Stromal cell of bone marrow (primary cell): ENCODE measurements around the gene BAX.

Experiments
- DNase-seq: peaks from one replicate; pipeline ENCODE4 v3.0.0-alpha.2; 2012; ENCODE audit warnings: low read depth

BAX gene

DNA sequence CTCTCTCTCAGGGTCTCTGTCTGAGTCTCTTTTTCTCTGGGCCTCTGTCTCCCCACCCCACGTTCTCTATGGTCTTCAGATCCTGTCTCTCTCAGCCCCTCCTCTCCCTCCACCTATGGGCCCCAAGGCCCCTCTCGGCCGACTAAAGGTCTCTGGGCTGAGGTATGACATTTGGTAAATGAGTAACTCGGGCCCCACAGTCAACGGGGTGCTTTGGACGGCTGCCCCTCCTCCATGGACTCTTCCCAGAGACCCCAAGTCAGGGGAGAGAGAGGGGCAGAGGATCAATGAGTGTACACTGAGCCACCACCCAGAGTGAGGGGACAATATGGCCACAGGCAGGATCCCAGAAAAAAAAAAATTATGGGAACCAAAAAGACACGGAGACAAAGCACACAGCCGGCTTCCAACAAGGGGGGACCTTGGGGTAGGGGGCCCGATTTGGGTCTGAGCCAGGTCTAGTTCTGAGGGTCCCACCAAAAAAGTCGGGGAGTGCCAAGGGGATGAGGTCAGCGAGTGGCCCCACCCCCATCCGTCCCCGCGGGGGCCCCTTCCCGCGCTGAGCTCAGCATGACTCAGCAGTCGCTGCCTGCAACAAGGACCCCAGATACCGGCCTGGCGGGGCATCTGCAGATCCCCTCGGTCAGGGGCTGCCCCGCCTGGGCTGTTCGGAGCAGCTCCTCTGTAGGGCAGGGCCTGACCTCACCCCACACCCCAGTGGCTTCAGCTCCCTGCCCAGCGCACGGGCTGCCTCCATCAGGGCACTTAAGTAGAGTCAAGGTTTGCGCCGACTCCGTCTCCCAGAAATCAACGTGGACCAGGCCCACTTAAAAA is 8.9 kb downstream of the BAX start:
- no peak for DNase-seq

DNA sequence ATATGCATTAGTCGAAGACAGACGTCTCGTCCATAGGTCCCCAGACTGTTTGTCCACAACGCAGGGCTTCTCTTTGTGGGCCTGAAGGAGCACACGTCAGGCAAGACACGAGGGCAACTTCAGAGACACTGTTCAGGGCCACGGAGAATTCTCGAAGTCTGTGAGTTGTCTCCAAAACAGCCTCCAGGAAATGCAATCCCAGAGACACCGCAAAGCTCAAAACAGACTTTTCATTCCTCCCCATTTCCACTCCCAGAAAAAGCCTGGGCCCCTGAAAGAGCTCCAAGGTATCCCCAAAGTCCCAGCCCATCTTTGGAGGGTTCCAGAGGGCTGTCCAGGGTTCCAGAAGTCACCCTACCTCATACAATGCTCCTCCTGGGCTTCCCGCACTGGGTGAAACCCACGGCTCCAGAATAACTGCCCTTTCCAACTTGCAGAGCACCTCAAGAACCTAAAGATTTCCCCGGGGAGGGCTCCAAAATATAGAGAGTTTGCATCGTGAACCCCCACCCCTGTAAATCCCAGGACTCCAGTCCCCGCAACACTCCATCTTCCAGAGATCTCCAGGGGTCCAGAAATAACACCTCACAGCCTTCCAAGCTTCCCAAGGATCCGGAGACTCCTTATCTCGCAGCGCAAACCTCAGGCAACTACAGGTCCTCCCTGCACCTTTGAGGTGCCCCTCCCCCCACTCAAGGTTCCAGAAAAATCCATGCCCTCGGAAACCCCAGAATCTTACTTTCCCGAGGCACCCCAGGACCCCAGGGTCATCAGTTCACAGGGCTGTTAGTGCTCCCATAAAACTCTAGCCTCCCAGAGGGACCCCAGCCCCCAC is 9.7 kb downstream of the BAX start:
- no peak for DNase-seq

DNA sequence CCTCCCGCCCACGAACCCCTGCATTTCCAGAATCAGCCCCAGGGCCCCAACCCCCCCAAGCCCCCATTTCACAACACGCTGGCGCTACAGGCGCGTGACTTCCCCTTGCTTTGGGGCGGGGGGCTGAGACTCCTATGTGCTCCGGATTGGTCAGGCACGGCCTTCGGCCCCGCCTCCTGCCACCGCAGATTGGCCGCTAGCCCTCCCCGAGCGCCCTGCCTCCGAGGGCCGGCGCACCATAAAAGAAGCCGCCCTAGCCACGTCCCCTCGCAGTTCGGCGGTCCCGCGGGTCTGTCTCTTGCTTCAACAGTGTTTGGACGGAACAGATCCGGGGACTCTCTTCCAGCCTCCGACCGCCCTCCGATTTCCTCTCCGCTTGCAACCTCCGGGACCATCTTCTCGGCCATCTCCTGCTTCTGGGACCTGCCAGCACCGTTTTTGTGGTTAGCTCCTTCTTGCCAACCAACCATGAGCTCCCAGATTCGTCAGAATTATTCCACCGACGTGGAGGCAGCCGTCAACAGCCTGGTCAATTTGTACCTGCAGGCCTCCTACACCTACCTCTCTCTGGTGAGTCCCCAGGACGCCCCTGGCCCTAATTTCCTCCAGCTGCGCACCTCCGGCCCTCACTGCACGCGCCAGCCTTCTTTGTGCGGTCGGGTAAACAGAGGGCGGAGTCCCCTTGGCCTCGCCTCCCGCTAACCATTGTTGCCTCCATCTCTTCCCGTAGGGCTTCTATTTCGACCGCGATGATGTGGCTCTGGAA is 10.5 kb downstream of the BAX start, which contains the start of gene FTL:
Gene FTL (plus strand): TSS at position 270 of the 766 bp plus-strand sequence. CDS start 199 bp downstream, at position 469.
- peak; percentile 90 for DNase-seq

DNA sequence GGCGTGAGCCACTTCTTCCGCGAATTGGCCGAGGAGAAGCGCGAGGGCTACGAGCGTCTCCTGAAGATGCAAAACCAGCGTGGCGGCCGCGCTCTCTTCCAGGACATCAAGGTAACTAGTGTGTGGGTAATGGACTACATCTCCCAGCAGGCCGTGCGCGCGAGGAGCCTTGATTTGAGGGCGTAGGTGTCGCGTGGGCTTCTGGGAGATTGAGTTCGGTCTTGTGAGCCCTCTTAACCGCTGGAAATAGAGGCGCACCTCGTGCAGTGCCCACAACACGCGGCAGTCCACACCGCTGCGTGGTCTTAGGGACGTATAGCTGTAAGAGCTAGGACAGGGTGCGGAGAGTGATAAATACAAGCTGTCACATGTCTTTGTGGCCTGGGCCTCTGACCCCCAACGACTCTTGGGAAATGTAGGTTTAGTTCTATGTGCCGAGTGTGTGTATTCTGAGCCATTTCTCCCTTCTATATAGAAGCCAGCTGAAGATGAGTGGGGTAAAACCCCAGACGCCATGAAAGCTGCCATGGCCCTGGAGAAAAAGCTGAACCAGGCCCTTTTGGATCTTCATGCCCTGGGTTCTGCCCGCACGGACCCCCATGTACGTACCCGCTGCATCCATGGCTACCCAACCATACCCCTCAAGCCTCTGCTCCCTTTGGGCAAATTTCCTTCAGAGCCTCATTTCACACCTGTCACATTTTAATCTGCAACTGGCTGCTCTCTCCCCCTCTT is 11.3 kb downstream of the BAX start:
- DNase-seq = no peak

DNA sequence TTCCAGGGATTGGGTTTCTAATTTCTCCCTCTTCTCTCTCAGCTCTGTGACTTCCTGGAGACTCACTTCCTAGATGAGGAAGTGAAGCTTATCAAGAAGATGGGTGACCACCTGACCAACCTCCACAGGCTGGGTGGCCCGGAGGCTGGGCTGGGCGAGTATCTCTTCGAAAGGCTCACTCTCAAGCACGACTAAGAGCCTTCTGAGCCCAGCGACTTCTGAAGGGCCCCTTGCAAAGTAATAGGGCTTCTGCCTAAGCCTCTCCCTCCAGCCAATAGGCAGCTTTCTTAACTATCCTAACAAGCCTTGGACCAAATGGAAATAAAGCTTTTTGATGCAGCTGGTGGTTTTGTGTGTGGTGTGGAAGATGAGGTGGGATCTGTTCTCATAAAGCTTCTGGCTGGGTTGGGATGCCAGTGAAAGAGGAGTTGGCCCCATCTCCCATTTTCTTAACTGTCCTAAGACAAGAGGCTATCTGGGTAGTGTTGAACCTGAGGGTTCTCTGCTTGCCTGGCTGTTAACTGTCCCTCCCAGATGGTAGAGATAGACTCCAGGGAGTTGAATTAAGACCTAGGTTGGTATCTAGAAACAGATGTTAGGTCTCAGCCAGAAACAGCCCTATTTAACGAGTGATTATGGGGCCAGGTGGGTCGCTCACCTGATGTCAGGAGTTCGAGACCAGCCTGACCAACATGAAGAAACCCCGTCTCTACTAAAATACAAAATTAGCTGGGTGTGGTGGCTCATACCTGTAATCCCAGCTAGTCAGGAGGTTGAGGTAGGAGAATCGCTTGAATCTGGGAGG is 12.1 kb downstream of the BAX start:
- DNase-seq = no peak

DNA sequence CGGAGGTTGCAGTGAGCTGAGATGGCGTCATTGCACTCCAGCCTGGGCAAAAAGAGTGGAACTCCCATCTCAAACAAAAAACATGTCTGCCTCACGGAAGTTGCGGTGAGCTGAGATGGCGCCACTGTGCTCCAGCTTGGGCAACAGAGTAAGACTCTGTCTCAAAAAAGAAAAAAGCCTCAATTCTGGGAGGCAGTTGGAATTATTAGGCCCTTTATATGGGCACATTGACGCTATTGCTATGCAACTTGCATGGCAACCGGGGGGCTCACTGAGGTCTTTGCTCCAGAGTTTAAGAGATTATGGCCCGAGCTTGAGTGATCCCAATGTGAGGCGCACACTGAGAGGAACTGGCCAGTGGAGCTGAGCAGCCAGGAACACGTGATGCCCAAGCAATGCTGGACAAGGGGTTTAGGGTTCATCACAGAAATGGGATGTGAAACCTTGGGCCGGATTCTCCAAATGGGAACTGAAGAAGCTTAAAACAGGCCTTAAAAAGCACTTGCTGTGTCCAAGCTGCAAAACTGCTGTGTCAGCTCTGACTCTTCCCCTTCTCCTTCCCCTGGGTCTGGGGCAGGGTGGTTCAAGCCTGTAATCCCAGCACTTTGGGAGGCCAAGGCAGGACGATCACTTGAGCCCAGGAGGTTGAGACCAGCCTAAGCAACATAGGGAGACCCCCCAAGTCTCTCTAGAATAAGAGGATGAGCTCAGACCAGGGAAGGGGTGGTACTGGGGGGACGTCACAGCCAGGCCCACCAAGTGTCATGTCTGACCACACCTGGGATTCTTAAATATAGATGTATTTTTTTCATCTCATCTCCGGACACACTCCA is 12.9 kb downstream of the BAX start:
- DNase-seq = peak; percentile 76

DNA sequence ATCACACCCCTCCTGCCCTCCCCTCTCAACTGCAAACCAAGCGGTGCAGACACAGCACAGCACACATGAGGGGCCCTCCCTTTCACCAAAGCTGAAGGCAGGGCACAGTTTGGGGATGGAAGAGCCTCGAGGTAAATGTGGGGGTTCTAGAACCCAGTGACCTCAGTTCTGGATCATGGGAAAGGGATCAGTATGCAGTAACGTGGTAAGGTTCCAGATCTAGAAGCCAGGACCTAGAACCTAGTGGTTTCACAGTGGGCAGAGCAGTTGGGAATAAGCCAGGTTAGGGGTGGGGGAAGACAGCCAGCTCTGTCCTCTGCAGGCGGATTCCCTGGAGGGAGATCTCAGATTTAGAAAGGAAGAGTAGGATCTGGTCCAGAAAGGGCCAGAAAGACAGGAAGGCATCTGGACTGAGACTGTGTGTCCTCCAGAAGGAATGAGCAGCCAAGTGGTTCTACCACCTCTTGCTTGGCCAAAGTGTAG is 13.5 kb downstream of the BAX start:
- DNase-seq = no peak

DNA sequence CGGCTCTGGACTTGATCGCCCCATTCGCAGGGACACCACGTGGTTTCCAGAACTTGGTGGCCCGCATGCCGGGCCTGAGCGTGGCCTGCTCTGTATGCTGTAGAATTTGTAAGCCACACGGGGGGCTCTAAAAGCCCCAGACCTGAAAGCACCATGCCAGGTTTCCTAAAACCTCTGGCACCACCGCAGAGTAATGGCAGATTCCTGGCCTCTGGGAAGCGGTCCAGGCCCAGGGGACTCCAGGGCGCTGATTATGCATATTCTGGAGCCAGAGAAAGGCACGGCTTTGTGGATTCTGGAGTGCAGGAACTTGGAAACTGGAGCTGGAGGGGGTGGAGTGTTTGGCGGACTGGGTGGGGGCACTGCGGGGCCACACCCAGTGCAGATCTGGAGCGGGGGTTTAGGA is 14.1 kb downstream of the BAX start:
- no peak for DNase-seq

DNA sequence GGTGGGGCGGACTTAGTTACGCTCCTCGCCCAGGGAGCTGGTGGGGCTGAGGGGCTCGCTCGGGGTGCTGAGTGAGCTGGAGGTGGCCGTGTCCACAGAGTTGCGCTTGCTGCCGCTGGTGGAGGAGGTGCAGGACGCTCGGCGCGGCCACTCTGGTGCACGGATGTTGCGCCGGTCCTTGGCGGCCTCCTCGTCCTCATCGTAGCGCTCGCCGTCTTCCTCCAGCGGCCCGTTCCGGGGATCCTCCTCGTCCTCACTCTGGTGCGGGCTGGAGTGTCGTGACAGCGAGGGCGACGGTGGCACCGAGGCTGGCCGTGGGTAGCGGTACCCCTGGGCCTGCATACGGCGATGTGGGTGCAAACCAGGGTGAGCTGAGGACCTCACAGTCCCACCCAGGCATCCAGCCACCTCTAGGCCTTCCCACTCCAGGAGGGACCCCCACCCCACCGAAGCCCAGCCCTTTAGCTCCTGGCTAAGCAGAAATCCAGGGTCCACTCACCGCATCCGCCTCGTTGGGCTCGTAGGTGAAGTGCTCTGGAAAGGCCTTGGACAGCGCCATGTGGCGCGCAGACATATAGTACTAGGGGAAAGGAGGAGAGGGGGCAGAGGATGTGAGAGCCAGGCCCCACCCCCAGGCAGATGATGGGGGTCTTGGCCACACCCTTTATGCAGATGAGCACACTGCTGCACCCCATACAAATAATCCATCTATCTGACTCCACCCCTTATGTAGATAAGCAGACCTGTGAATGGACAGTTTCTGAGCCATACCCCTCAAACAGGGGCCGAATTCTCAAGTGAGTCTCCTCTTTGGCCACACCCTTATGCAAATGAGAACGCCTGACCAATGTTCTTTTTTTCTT is 14.8 kb downstream of the BAX start:
- no peak for DNase-seq

DNA sequence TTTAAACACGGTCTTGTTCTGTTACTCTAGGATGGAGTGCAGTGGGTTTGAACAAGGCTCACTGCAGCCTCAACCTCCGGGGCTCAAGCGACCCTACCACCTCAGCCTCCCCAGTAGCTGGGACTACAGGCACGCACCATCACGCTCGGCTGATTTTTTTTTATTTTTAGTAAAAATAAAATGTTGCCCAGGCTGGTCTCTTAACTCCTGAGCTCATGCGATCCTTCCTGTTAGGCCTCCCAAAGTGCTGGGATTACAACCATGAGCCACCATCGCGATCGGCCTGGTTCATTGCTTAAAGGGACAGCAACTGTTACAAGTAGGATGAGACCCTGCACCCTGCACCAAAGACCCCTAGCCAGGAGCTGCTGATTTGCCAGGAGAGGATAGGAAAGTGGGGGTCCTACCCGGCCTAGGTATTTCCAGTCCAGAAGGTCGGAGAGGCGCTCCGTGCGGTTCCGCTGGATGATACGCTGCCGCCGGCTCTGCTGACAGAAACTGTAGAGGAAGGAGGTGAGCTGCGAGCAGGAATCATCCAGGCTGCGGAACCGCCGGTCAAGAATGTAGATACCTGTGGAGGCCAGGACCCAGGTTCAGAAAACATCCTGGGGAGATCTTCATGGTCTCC is 15.6 kb downstream of the BAX start:
- DNase-seq = no peak

DNA sequence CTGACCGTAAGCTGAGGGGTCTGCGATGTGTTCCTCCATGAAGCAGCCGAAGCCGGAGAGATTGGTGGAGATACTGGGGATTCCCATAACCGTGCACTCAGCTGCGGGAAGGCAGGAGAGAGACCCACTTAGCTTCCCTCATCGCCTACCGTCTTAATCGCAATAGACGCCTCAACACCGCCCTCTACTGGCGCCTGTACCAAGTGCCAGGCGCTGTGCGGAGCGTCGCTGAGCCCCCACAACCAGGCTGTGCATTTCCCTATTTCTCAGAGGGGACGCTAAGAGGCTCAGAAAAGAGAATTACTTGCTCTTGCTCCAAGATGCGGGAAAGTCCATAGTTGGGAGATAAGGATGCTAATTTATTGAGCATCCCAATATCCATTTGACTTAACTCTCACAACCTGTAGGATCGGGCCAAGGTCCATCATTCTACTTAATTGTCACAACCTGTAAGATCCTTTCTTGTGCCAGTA is 16.3 kb downstream of the BAX start:
- no peak for DNase-seq

DNA sequence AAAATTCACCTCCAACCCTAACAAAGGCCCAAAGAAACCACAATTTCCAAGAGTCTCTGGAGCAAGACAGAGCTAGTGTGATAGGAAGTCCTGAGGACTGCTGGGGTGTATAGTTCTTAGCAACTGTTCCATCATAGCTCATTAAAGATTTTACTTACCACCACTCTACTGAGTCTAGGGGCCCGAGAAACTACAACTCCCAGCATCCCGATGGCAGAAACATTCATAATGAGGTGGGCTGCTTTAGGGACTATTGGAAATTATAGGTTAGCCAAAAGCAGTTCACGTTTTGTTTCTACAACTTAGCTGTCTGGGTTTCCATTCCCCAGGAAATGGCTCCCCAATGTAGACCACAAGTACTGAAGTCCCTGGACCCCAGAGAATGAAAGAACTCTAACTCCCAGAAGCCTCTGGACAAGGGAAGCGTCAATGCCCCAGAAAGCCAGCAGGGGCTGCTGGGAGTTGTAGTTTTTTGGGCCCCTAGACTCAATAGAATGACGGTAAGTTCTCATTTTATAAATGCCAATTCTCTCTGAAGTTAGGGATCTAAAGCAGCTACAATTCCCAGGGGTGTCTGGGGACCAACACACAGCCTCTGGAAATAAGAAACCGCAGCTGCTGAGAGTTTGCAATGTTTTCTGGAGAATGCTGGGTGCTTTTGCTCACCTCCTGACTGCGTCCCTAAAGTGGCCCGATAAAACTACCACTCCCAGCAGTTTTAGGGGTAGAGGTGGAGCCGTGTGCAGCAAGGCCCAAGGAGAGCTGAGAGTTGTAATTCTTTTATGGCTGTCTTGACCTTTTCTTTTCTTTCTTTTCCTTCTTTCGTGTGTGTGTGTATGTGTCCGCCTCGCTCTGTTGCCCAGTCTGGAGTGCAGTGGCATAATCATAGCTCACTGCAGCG is 21.5 kb downstream of the BAX start:
- no peak for DNase-seq

DNA sequence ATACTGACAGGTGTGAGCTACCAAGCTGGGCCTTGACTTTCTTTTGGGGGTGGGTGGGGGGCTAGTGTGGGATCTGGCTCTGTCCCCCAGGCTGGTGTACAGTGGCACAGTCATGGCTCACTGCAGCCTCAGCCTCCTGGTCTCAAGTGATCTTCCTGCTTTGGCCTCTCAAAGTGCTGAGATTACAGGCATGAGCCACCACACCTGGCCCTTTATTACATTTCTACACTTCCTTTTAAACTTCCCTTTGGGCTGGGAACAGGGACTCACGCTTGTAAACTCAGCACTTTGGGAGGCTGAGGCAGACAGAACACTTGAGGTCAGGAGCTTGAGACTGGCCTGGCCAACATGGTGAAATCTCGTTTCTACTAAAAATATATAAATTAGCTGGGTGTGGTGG is 22.4 kb downstream of the BAX start:
- DNase-seq = no peak

DNA sequence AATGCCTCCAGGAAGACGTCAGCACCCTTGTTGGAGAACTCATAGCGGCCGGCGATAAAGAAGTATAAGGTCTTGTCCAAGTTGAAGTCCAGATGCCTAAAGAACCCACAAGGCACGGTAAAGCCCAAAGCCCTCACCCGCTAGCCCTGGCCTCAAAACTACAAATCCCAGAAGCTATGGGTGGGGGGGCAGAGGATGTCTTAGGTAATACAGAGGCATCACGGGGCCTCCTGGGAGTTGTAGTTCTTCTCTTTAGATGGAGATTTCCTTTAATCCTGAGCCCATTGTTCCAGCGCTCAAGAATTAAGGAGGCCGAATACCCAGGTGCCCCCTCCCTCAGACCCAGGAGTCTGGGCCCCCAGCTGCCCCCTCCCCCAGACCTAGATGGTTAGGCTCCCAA is 27.6 kb downstream of the BAX start:
- DNase-seq = no peak

DNA sequence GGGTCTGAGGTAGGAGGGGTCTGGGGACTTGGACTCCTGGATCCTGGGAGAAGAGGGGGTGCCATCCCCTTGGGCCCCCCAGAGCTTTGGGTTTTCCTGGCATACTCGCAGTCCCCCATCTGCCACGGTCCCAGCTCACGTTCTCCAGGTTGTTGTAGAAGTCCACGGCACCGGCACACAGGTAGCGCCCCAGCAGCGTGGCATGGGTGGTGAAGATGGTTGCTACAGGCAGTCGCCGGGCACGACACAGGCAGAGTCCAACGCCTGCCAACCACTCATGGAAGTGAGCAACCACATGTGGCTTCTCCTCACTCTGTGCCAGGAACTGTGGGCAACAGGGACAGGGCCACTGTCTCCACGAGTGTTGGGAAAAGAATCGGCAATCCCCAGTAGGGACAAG is 31.0 kb downstream of the BAX start:
- DNase-seq = no peak

DNA sequence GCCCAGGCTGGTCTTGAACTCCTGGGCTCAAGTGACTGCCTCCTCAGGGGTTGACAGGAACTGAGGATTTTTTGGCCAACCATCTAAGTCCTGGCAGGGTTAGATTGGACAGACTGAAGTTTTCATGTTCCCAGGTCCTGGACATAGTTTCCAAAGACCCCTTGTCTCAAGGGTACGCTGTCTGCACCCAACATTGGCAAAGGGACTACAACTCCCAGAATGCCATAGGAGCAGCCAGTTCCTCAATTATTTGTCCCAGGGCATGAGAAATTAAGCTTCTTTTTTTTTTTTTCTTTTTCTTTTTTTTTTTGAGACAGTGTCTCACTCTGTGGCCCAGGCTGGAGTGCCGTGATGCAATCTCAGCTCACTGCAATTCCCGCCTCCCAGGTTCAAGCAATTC is 31.5 kb downstream of the BAX start:
- no peak for DNase-seq

DNA sequence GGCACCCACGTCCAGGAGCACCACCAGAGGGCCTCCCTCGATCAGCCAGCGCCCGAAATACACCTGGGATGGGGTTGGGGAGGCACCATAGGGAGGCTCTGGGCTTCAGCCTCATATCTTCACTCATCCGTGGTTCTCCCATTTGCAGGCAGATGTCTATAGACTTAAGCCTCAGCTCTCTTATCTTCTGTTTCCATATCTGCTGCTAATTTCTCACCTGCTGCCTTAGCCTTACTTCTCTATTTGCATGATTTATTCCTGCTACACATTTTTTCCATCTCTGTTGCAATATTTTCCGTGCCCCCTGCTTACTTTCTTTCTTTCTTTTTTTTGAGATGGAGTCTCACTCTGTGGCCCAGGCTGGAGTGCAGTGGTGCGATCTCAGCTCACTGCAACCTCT is 32.6 kb downstream of the BAX start:
- DNase-seq = no peak
